ENCODE data around the gene UGT1A8. TPM values are rescaled to one million over a fixed set of nuclear protein-coding genes. Genes with fewer than 3 reads are reported as not detected.

Gene UGT1A8
- total RNA-seq, 1 experiment from 2014 or later, result not detected

DNA sequence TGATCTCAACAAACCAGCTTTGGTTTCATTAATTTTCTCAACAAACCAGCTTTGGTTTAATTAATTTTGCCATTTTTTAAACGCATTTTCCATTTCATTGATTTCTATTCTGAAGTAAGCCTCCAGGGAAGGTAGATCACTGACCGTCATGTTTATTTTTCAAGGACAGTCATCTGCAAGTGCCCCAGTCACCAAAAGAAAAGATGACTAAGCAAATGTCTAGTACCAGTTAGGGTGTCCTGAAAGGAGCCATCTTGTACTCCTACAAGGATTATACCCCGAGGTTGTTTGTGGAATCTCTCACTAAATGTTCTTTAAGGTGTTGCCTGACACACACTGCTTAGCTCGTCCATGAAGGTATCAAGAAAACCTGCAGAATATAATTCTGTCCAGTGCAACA lies 6.1 kb upstream of the UGT1A8 start:
- Histone ChIP-seq H3K36me3 (ENCODE audit: control insufficient read depth in 1 of 2, insufficient read depth in 2 of 2, low read length in 2 of 2) (no peaks in the 10 kb centered on the region), H3K27ac (ENCODE audit: low read depth, low read length) (no peak overlapping the region), H3K9me3 (ENCODE audit: control insufficient read depth in 1 of 2, insufficient read depth in 1 of 2, low read depth in 1 of 2, low read length in 2 of 2) (no peaks in the 10 kb centered on the region), H3K4me3 (replicated peaks in 1 of 2; ENCODE audit: low read depth in 1 of 2, low read length in 2 of 2) (no peak overlapping the region), H3K9me2 (ENCODE audit: insufficient read depth) (no peaks in the 10 kb centered on the region), H4K20me1 (ENCODE audit: insufficient read depth) (no peaks in the 10 kb centered on the region), H3K27me3 (ENCODE audit: insufficient read depth, low read length) (no peaks in the 10 kb centered on the region), H3K79me2 (ENCODE audit: insufficient read depth, low read length) (no peaks in the 10 kb centered on the region), H2AFZ (ENCODE audit: low read depth, low read length, poor library complexity, severe bottlenecking) (no peak overlapping the region), H3K4me2 (ENCODE audit: low read length) (no peak overlapping the region), H3K9ac (ENCODE audit: low read length) (no peak overlapping the region), H3K4me1 (ENCODE audit: control insufficient read depth in 1 of 2, insufficient read depth in 2 of 2, low read length in 2 of 2) (no peaks in the 10 kb centered on the region)
- no peak for TF ChIP-seq POLR2AphosphoS5 (IDR thresholded peaks at IDR 0.05; ENCODE audit: low read depth, low read length)
- TF ChIP-seq ZNF274 (IDR thresholded peaks at IDR 0.05; ENCODE audit: low read depth, low read length), result no peak
- TF ChIP-seq SRF (IDR thresholded peaks at IDR 0.05; ENCODE audit: low read depth), result no peak
- TF ChIP-seq FOSL1 (IDR thresholded peaks at IDR 0.05; ENCODE audit: low read depth), result no peak
- no peak for TF ChIP-seq EZH2 (IDR thresholded peaks at IDR 0.05)
- TF ChIP-seq JUND (IDR thresholded peaks at IDR 0.05), result no peak
- TF ChIP-seq, protein P1, sequence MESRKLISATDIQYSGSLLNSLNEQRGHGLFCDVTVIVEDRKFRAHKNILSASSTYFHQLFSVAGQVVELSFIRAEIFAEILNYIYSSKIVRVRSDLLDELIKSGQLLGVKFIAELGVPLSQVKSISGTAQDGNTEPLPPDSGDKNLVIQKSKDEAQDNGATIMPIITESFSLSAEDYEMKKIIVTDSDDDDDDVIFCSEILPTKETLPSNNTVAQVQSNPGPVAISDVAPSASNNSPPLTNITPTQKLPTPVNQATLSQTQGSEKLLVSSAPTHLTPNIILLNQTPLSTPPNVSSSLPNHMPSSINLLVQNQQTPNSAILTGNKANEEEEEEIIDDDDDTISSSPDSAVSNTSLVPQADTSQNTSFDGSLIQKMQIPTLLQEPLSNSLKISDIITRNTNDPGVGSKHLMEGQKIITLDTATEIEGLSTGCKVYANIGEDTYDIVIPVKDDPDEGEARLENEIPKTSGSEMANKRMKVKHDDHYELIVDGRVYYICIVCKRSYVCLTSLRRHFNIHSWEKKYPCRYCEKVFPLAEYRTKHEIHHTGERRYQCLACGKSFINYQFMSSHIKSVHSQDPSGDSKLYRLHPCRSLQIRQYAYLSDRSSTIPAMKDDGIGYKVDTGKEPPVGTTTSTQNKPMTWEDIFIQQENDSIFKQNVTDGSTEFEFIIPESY (IDR thresholded peaks at IDR 0.05; ENCODE audit: extremely low read depth, insufficient replicate concordance, low read length), result no peak
- TF ChIP-seq EZH2phosphoT487 (IDR thresholded peaks at IDR 0.05; ENCODE audit: borderline replicate concordance), result no peak
- TF ChIP-seq, protein P2, sequence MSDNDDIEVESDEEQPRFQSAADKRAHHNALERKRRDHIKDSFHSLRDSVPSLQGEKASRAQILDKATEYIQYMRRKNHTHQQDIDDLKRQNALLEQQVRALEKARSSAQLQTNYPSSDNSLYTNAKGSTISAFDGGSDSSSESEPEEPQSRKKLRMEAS (IDR thresholded peaks at IDR 0.05), result no peak
- no peak for TF ChIP-seq SP1 (IDR thresholded peaks at IDR 0.05; ENCODE audit: low read depth)
- no peak for TF ChIP-seq EGR1 (IDR thresholded peaks at IDR 0.05; ENCODE audit: low read depth)
- no peak for TF ChIP-seq CEBPB (IDR thresholded peaks at IDR 0.05; ENCODE audit: low read depth)
- no peak for TF ChIP-seq SIN3A (IDR thresholded peaks at IDR 0.05; ENCODE audit: low read depth)
- TF ChIP-seq, protein P3, sequence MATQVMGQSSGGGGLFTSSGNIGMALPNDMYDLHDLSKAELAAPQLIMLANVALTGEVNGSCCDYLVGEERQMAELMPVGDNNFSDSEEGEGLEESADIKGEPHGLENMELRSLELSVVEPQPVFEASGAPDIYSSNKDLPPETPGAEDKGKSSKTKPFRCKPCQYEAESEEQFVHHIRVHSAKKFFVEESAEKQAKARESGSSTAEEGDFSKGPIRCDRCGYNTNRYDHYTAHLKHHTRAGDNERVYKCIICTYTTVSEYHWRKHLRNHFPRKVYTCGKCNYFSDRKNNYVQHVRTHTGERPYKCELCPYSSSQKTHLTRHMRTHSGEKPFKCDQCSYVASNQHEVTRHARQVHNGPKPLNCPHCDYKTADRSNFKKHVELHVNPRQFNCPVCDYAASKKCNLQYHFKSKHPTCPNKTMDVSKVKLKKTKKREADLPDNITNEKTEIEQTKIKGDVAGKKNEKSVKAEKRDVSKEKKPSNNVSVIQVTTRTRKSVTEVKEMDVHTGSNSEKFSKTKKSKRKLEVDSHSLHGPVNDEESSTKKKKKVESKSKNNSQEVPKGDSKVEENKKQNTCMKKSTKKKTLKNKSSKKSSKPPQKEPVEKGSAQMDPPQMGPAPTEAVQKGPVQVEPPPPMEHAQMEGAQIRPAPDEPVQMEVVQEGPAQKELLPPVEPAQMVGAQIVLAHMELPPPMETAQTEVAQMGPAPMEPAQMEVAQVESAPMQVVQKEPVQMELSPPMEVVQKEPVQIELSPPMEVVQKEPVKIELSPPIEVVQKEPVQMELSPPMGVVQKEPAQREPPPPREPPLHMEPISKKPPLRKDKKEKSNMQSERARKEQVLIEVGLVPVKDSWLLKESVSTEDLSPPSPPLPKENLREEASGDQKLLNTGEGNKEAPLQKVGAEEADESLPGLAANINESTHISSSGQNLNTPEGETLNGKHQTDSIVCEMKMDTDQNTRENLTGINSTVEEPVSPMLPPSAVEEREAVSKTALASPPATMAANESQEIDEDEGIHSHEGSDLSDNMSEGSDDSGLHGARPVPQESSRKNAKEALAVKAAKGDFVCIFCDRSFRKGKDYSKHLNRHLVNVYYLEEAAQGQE (IDR thresholded peaks at IDR 0.05; ENCODE audit: low read depth), result no peak
- TF ChIP-seq RAD21 (IDR thresholded peaks at IDR 0.05; ENCODE audit: low read depth), result no peak
- TF ChIP-seq POLR2A (IDR thresholded peaks at IDR 0.05; ENCODE audit: borderline replicate concordance, extremely low read depth, insufficient read depth, insufficient read length), result no peak
- TF ChIP-seq CBX3 (IDR thresholded peaks at IDR 0.05; ENCODE audit: low read depth), result no peak
- no peak for TF ChIP-seq TCF7L2 (IDR thresholded peaks at IDR 0.05; ENCODE audit: borderline replicate concordance, extremely low read depth, insufficient read depth, insufficient read length)
- TF ChIP-seq, protein P4, sequence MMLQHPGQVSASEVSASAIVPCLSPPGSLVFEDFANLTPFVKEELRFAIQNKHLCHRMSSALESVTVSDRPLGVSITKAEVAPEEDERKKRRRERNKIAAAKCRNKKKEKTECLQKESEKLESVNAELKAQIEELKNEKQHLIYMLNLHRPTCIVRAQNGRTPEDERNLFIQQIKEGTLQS (IDR thresholded peaks at IDR 0.05), result no peak
- RAD21 ChIA-PET (ENCODE audit: low non-redundant PET in 1 of 2, low total read pairs in 2 of 2, uncharacterized antibody in 2 of 2, unreplicated experiment in 2 of 2), result no interaction called here
- ATAC-seq (no peak), DNase-seq (ENCODE audit: low read depth, low spot score) (no peak)
- BruUV-seq (replicated peaks), result no TSS peak
- intact Hi-C loops (cut with micrococcal nuclease), result no loop called here
- POLR2A ChIA-PET, result no interaction called here
- CTCF ChIA-PET, result no interaction called here
